ENCODE data around the gene PIGK.
"Not testable (repeated sequence)": the region's sequence is repeated elsewhere in the genome, so short reads cannot be mapped to it uniquely, and the experiment has no call there.

PIGK gene

DNA sequence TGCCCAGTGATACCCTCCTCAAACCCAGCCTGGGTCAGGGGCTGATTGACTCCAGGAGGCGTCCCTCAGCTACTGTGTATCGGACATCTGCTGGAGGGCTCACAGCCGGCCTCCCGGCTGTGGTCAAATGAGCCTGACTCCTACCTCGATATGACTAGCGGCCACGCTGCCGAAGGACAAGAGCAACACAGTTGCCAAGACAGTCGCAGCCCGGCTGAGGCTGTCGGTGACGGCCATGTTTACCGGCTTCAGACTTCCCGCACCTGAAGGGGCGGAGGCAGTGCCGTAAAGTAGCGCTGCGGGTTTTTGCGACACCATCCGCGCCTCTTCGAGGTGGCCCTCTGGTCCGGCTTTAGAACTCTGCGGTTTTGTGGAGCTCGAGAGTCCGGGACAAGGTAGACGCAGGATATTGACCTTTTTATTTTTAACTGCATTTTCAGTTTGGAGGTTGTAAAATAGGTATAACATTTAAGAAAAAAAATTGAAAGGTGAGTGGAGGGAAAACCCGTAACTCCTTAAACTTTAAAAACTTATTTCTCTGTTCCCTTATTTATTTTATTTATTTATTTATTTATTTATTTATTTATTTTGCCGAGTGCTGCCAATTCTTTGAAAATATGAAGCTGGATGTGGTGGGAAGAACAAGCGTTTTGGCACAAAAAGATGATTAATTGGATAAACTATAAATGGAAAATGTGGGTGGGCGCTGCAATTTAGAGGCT lies at the start of gene PIGK:
Gene PIGK (minus strand): TSS at position 265 of the 722 bp plus-strand sequence. CDS start 28 bp downstream, at position 237.
- DNase-seq (ENCODE audit: low read depth in 2 of 2): peak; percentile 74 to 76

DNA sequence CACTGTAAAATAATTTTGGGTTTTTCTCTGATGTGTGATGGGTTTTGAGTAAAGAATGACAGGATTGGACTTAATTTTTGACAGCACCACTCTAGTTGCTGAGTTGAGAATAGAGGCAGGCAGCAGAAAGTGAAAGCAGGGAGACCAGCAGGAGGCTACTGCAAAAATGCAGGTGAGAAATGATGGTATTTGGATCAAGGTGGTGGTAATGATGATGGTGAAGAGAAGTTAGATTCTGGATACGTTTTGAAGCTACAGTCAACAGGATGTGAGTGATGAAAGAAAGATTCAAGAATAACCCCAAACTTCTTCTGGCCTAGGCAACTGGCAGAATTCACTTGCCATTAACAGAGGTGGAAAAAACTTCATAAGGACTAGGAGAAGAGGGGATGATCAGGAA lies 47.8 kb upstream of the PIGK start:
- no peak for DNase-seq (ENCODE audit: low read depth in 2 of 2)

DNA sequence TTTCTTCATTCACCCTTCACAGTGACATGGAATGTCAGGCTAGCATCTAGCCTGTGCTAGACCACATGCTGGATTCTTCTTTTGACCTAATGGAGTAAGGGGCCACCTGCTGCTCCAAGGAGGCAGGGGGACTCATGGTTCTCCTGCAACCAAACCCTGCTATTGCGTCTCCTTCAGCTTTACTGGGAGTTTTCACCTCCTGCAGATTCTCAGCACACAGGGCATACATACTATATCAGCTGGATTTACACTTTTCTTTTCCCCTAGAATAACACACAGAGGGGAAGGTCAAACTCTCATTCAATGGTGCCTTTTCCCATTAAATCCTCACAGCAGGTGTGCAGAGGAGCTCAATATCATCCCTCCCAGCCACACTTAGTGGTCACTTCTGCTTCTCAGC lies 46.0 kb upstream of the PIGK start:
- no peak for DNase-seq (ENCODE audit: low read depth in 2 of 2)

DNA sequence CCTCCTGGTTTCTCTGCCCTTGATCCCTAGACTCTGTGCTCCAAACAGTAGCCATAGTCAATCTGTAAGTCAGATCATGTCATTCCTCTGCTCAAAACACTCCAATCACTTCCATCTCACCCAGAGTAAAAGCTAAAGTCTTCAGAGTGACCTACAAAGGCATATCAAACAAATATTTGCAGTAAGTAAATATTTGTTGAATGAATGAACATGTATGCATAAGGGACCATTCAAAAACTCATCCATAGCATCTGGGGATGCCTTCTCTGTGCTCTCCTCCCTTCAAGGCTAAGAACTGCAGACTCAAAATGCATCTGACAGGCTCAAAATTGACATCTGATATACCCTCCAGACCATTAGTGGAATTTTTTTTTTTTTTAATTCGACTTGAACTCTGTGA lies 44.5 kb upstream of the PIGK start:
- DNase-seq (ENCODE audit: low read depth in 2 of 2): no peak

DNA sequence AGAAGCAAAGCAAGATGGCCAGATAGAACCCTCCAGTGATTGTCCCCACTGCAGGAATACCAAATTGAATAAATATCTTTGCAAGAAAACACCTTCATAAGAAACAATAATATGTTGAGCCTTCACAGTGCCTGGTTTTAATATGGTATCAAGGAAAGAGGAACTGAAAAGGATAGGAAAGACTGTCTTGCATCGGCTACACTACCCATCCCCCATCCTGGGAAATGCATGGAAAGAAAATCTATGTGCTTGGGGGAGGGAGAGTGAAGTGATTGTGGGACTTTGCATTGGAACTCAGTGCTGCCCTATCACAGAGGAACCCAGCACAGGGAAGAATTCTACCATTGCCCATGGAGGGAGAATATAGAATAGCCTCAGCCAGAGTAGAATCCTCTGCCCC lies 34.0 kb upstream of the PIGK start:
- no peak for DNase-seq (ENCODE audit: low read depth in 2 of 2)

DNA sequence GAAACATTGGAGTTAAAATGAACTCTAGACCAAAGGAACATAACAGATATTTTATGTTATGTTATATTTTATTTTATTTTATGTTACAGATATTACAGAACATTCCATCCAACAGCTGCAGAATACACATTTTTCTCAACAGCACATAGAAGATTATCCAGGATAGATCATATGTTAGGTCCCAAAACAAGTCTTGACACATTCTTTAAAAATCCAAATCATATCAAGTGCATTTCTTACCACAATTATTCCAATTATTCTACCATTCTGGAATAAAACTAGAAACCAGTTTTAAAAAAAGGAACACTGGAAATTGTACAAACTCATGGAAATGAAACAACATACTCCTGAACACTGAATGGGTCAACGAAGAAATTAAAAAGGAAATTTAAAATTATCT lies 30.9 kb upstream of the PIGK start:
- DNase-seq (ENCODE audit: low read depth in 2 of 2): no peak

DNA sequence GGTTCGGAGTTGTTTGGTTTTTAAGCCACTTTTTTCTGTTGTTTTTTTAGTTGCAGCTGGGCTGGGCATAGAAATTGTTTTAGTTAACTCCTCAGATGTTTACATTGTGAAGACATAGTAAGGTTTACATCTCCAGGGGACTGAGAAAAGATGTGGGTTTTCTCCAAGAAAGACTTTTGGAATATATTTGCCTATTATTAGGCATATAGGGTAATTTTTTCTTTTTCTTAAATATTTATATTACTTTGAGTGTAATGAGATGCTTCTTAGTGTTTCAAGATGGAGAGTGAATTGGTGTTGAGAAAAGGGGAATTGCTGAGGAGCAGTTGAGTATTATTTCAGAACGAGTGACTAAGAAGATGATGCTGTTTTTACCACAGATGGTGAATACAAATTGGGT lies 26.6 kb upstream of the PIGK start:
- DNase-seq (ENCODE audit: low read depth in 2 of 2): no peak

DNA sequence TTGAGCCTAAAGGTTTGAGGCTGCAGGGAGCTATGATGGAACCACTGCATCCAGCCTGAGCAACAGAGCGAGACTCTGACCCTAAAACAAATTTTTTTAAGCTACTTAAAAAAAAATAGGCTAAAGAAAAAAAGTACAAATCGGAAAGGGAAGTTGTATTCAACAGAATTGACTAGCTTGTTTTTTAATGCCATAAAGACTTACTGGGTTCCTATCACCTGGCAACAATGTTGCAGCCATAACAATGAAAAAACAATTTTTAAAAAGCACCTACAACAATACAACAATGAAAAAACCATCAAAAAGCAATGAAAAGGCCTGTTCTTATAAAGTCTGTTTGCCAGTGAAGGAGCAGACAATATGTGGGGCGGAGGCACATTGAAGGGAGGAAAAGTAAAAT lies 20.1 kb upstream of the PIGK start:
- DNase-seq (ENCODE audit: low read depth in 2 of 2): no peak

DNA sequence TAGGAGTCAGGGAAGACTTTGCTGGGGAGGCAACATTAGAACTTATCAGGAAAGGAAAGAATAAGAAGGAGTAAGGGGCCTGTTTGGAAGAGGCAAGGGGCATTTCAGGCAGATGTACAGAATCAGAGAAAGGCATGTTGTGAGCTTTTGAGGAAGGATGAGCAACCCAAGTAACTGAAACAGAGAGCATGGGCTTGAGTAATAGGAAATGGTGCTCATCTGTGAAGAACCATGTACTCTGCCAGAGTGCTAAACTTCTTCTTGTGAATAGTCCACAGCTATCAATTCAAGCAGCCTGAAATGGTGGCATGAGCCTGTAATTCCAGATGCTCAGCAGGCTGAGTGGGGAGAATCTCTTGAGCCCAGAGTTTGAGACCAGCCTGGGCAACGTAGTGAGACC lies 19.2 kb upstream of the PIGK start:
- DNase-seq (ENCODE audit: low read depth in 2 of 2): no peak

DNA sequence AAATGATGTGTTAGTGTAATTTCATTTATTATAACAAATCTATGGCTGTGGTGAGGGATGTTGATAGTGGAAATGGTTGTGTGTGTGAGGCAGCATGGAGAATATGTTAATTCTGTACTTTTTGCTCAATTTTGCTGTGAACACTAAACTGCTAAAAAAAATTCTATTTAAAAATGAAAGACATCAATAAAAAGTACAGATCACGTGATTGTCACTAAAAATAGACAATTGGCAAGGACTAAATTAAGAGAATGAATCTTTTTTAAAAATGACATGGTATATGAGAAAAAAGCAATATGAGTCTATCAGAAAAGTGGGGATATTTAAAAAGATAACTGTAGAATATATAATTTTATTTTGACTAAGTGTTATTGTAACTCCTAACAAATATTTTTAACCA lies 15.7 kb upstream of the PIGK start:
- no peak for DNase-seq (ENCODE audit: low read depth in 2 of 2)

DNA sequence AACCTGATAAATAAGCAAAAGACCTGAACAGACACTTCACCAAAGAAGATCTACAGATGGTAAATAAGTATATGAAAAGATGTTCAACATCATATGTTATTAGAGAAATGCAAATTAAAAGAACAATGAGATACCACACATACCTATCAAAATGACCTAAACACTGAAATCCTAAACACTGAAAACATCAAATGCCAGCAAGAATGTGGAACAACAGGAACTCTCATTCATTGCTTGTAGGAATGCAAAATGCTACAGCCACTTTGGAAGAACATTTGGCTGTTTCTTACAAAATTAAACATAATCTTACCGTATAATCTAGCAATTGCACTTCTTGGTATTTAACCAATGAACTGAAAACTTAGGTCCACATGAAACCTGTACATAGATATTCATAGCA lies 14.9 kb upstream of the PIGK start:
- DNase-seq (ENCODE audit: low read depth in 2 of 2): no peak

DNA sequence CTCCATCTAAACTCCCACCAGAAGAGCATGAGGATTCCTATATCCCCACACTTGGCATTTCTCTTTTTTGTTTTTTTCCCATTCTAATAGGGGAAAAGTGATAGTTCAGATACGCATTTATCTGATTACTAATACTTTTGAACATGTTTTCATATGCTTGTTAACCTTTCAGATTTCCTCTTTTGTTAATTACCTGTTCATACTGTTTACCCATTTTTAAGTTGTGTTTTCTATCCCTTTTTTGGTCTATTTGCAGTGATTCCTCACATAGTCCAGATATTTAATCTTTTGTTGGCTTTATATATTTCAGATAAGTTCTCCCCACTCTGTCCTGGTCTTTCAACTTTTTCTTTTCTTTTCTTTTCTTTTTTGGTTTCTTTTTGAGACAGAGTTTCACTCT lies 13.6 kb upstream of the PIGK start:
- DNase-seq (ENCODE audit: low read depth in 2 of 2): no peak

DNA sequence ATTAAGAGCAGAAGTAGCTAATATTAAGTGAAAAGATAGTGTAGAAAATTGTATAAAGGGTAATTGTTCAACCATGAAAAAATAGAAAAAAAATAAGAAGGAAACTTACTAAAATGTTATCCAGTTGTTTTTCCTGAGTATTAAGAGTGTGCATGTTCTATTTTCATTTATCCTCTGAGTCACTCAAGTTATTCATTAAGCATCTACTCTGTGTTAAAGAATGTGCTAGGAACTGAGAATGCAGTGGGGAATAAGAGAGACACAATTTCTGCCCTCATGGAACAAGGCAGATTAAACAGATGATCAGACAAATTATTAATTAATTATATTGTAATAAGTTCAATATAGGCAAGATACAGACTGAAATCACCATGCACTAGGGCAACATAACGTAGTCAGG lies 10.8 kb upstream of the PIGK start:
- DNase-seq (ENCODE audit: low read depth in 2 of 2): no peak

DNA sequence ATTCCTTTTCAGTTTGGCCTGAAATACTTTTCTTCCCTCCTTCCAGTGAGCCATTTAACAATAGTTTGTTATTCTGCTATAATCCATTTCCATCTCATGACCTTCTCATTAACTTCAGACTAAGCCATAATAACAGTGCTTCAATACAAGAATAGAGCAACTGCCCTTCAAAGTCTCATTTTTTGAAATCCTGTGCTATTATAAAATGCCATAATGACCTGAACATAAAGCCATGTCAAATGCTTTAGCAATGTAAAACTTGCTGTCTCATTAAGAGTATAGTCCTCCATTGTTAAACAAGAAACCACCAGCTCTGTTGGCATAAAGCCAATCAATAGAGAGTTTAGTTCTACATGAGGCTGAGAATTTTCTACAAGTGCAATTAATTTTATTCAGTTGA lies 9.6 kb upstream of the PIGK start:
- DNase-seq (ENCODE audit: low read depth in 2 of 2): no peak

DNA sequence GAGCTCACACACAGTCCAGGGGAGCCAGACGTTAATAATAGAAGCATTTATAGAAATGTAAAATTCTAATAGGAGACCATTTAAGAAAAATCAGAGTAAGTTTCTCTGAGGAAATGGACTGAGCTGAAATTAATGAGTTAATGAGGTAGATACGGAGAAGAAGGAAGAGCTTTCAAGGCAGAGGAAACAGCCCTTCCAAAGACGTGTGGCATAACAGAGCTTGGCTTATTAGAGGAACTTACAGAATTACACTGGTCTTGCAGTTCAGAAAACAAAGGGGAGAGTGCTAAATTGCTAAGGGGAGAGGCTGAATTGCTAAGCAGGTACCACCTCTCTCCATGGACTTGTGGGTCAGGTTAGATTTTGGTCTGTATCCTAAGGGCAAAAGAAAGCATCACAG lies 8.2 kb upstream of the PIGK start:
- DNase-seq (ENCODE audit: low read depth in 2 of 2): no peak

DNA sequence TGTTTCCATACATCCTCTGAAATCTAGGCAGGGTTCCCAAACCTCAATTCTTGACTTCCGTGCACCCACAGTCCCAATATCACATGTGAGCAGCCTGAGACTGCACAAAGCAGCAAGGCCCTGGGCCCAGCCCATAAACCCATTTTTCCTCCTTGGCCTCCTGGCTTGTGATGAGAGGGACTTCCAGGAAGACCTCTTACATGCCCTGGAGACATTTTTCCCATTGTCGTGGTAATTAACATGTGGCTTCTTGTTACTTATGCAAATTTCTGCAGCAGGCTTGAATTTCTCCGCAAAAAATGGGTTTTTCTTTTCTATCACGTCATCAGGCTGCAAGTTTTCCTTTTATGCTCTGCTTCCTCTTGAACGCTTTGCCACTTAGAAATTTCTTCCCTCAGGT lies 3.3 kb upstream of the PIGK start:
- DNase-seq (ENCODE audit: low read depth in 2 of 2): no peak

DNA sequence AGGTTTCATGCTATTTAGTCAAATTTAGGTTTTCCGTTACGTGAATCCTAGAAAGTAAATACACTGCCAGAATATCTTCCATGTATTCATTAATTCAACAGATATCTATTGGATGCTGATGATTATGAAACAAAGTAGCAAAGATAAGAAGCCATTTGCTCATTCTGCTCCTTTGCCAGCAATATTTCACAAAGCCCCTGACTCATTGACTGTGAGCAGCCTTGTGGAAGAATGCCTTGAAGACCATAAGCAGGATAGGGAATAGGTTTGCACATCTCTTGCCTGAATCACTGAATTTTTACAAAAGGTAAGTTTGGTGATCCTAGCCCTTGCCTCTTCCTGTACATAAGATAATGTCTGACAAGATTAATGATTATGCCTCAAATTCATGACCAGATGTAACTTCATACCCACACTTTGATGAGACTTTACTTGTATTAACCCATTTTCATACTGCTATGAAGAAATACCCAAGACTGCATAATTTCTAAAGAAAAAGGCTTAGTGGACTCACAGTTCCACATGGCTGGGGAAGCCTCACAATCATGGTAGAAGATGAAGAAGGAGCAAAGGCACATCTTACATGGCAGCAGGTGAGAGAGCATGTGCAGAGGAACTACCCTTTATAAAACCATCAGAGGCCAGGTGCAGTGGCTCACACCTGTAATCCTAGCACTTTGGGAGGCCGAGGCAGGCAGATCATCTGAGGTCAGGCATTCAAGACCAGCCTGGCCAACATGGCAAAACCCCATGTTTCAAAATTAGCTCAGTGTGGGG lies 1.6 kb upstream of the PIGK start:
- DNase-seq (ENCODE audit: low read depth in 2 of 2): no peak

DNA sequence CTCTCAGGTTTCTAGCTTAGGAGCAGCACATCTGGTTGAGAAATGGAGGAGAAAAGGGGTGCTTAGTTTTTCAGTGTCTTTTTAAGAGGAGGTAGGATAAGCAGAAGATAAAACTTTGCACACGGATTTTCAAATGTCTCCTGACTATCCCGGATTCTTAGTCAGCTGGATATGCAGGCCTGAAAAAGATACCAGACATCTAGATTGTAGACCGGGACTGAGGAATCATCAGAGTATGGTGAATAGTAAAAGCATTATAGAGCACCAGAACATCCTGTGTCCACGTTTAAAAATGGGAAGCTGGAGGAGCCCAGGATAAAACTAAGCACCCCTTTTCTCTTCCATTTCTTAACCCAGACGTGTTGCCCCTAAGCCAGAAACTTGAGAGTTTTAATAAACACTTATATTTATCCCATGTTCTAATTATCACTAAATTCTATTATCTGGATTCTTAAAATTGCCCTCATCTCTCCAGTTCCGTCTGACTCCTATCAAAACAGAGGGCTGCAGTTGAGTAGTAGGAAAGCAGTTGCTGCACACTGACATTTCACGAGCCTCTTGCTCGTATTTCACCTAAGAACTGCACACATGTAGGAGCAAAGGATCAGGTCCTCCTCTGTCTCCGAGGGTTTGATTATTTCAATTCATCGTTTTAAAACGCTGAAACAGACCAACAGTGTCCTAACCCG lies 609 bp downstream of the PIGK start:
- no peak for DNase-seq (ENCODE audit: low read depth in 2 of 2)

DNA sequence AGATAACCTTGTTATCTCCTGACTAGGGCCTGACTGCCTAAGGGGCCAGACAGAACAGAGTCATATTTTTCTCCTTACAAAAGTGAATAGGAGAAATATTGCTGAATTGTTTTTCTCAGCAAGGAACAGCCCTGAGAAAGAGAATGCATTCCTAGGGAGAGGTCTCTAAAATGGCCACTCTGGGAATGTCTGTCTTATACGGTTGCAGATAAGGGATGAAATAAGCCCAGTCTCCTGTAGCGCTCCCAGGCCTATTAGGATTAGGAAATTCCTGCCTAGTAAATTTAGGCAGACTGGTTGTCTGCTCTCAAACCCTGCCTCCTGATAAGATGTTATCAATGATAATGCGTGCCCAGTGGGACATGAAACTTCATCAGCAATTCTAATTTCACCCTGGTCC lies 15.2 kb downstream of the PIGK start:
- not testable (repeated sequence) for DNase-seq (ENCODE audit: low read depth in 2 of 2)

DNA sequence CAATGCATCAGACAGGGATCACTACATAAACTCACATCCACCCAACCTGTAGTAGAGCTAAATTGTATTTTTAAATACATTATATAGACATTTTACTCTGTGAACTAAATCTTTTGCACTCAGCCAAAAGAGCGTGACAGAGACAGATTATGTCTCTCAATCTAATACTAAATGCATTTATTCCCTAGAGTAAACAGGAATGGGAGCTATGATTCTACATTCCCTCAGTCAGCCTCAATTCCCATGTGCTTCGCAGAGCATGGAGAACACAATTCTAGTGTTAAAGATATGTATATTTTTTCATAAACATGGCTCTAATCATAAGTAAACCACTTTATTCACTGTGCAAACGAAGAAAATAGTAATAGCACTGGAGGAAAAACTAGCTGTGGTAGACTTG lies 16.5 kb downstream of the PIGK start:
- DNase-seq (ENCODE audit: low read depth in 2 of 2): no peak

DNA sequence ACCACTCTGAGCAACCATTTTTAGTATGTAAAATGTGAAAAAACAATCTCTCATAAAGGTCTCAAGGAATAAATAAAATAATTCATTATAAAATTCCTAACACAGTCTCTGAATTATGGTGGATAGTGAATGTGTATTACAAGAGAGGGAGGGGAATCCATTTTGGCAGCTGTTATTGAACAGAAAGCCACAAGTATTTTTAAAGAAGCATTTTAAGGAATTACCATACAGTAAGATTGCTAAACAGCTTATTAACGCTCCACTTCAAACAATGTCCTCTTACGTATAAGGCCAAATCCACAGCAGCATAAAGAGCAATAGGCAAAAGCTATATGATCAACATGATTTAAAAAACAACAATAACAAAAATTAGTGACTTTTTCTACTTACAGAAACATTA lies 18.4 kb downstream of the PIGK start:
- no peak for DNase-seq (ENCODE audit: low read depth in 2 of 2)

DNA sequence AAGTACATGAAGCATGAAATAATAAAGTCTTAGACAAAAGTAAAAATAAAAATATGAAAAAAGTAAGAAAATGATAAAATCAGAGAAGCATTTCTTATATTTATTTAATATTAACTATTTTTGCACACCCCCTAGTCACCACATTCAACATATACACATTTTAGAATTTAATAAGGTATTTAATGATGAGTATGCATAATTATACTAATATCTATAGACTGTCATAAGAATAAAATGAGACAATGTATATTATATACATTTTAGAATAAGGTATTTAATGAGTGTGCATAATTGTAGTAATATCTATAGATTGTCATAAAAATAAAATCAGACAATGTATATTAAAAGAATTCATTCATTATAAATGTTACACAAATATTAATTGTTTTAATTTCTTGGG lies 18.9 kb downstream of the PIGK start:
- DNase-seq (ENCODE audit: low read depth in 2 of 2): no peak

DNA sequence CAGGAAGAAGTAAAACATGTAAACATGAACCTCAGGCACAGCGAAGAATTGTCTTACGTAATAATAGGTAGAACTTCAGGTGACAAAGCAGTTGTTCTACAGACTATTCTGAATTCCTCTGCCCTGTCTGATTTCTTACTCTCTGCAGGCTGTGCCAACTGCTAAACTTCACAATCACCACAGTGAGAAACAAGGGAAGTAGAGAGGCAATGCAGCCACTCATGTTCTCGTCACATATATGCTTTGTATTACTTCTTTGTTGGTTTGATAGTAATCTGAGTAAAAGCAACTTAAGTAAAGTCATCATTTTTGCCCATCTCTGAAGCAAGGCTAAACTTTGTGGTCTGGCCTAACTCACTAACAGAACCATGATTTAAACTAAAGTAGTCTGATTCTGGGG lies 21.9 kb downstream of the PIGK start:
- no peak for DNase-seq (ENCODE audit: low read depth in 2 of 2)

Data from activated CD8-positive, alpha-beta memory T cell treated with anti-CD3 and anti-CD28 coated beads for 4 hours (primary cell).